Measurements from ENCODE around the gene GTPBP3. TPM values are rescaled to one million over a fixed set of nuclear protein-coding genes. Genes with fewer than 3 reads are reported as not detected.

The GTPBP3 gene
- total RNA-seq, 1 experiment from 2014 or later = 73.0 TPM

GRCh38 chr19:17326595-17326966 lies 10.8 kb upstream of the GTPBP3 start:
- Histone ChIP-seq H3K27ac (ENCODE audit: low read depth, low read length) (peak overlapping the region; percentile 90), H3K27me3 (ENCODE audit: insufficient read depth, low read length) (no peaks in the 10 kb centered on the region), H3K4me2 (ENCODE audit: low read length) (no peak overlapping the region), H3K79me2 (ENCODE audit: insufficient read depth, low read length) (no peaks in the 10 kb centered on the region), H3K4me1 (ENCODE audit: control insufficient read depth in 1 of 2, insufficient read depth in 2 of 2, low read length in 2 of 2) (peaks cover 5 to 18% of the 10 kb centered on the region in 2 experiments), H3K4me3 (replicated peaks in 1 of 2; ENCODE audit: low read depth in 1 of 2, low read length in 2 of 2) (no peak overlapping the region), H3K9ac (ENCODE audit: low read length) (no peak overlapping the region), H4K20me1 (ENCODE audit: insufficient read depth) (no peaks in the 10 kb centered on the region), H3K9me3 (ENCODE audit: control insufficient read depth in 1 of 2, insufficient read depth in 1 of 2, low read depth in 1 of 2, low read length in 2 of 2) (no peaks in the 10 kb centered on the region), H3K36me3 (ENCODE audit: control insufficient read depth in 1 of 2, insufficient read depth in 2 of 2, low read length in 2 of 2) (peaks cover 0 to 6% of the 10 kb centered on the region in 2 experiments; a peak in 1 of 4 replicates), H2AFZ (ENCODE audit: low read depth, low read length, poor library complexity, severe bottlenecking) (no peak overlapping the region), H3K9me2 (ENCODE audit: insufficient read depth) (no peaks in the 10 kb centered on the region)
- POLR2A ChIA-PET = interaction anchor here (1.7 to 2.8 kb wide), 2 partner anchors 13 to 17 kb away, joined by 6 to 9 read pairs; partner anchors contain the start of gene DDA1
- intact Hi-C loops (cut with micrococcal nuclease) = no loop called here
- RAD21 ChIA-PET (ENCODE audit: low non-redundant PET in 1 of 2, low total read pairs in 2 of 2, uncharacterized antibody in 2 of 2, unreplicated experiment in 2 of 2) = no interaction called here
- ATAC-seq (no peak), DNase-seq (ENCODE audit: low read depth, low spot score) (no peak)
- CTCF ChIA-PET = interaction anchor here (1.8 to 3.0 kb wide), 2 partner anchors 9 to 17 kb away, joined by 5 to 12 read pairs; partner anchors contain the start of gene DDA1
- no TSS peak for BruUV-seq (replicated peaks)
- TF ChIP-seq ZNF274 (IDR thresholded peaks at IDR 0.05; ENCODE audit: low read depth, low read length) (no peak), ELF1 (IDR thresholded peaks at IDR 0.05; ENCODE audit: borderline replicate concordance, low read depth) (no peak)

DNA sequence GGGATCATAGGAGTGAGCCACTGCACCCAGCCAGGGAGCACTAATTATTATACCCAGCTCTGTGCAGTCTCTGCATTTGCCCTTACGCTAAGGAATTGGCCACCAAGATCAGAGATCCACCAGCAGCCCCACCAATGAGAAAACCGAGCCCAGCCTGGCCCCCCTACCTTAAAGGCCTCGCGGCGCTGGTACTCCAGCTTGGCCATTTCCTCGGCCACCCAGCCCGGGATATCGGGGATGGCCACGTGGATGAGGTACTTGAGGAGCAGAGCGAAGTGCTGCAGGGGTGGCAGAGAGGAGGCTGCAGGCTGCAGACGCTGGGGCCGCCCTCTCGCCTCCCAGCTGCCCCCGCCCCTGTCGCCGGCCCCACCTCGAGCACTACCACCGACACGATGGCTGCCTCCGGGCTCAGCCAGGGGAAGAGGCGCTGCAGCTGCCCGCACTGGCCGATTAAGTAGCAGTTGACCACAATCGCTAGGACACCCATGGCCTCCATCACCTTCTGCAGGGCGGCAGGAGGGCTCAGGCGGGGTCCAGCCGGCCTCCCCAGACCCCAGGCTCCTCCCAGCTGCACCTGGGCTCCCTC lies 10.2 kb upstream of the GTPBP3 start:
- no TSS peak for BruUV-seq (replicated peaks)
- peak overlapping the region; percentile 50 to 65; a peak in 2 of 4 replicates for H3K4me3 ChIP-seq (replicated peaks in 1 of 2; ENCODE audit: low read depth in 1 of 2, low read length in 2 of 2)
- ATAC-seq (no peak), DNase-seq (ENCODE audit: low read depth, low spot score) (no peak)
- H3K9me2 ChIP-seq (ENCODE audit: insufficient read depth) = no peaks in the 10 kb centered on the region
- POLR2A ChIA-PET = interaction anchor here (1.7 to 2.8 kb wide), 3 partner anchors 10 to 18 kb away, joined by 6 to 9 read pairs (median 6); partner anchors contain the start of gene DDA1
- RAD21 ChIA-PET (ENCODE audit: low non-redundant PET in 1 of 2, low total read pairs in 2 of 2, uncharacterized antibody in 2 of 2, unreplicated experiment in 2 of 2) = no interaction called here
- intact Hi-C loops (cut with micrococcal nuclease) = no loop called here
- no peaks in the 10 kb centered on the region for H3K27me3 ChIP-seq (ENCODE audit: insufficient read depth, low read length)
- peak overlapping the region; percentile 67; the same call in 1 of the 2 replicates for H3K9ac ChIP-seq (ENCODE audit: low read length)
- TF ChIP-seq YY1 (IDR thresholded peaks at IDR 0.05; ENCODE audit: extremely low read depth, insufficient replicate concordance, low read depth, low read length) (no peak), POLR2A (IDR thresholded peaks at IDR 0.05; ENCODE audit: borderline replicate concordance, extremely low read depth, insufficient read depth, insufficient read length) (no peak), ZBTB33 (IDR thresholded peaks at IDR 0.05; ENCODE audit: extremely low read depth, insufficient replicate concordance, low read length) (no peak), ZFX (IDR thresholded peaks at IDR 0.05) (no peak), CEBPB (IDR thresholded peaks at IDR 0.05; ENCODE audit: low read depth) (no peak), SIN3A (IDR thresholded peaks at IDR 0.05; ENCODE audit: low read depth) (no peak), FOSL1 (IDR thresholded peaks at IDR 0.05; ENCODE audit: low read depth) (no peak), CBX3 (IDR thresholded peaks at IDR 0.05; ENCODE audit: low read depth) (no peak), SP1 (IDR thresholded peaks at IDR 0.05; ENCODE audit: low read depth) (no peak), ZNF274 (IDR thresholded peaks at IDR 0.05; ENCODE audit: low read depth, low read length) (no peak), ELF1 (IDR thresholded peaks at IDR 0.05; ENCODE audit: borderline replicate concordance, low read depth) (no peak)
- H3K9me3 ChIP-seq (ENCODE audit: control insufficient read depth in 1 of 2, insufficient read depth in 1 of 2, low read depth in 1 of 2, low read length in 2 of 2) = no peaks in the 10 kb centered on the region
- H3K79me2 ChIP-seq (ENCODE audit: insufficient read depth, low read length) = no peaks in the 10 kb centered on the region
- no peak overlapping the region for H2AFZ ChIP-seq (ENCODE audit: low read depth, low read length, poor library complexity, severe bottlenecking)
- peaks cover 7 to 19% of the 10 kb centered on the region in 2 experiments for H3K4me1 ChIP-seq (ENCODE audit: control insufficient read depth in 1 of 2, insufficient read depth in 2 of 2, low read length in 2 of 2)
- H3K36me3 ChIP-seq (ENCODE audit: control insufficient read depth in 1 of 2, insufficient read depth in 2 of 2, low read length in 2 of 2) = peaks cover 0 to 1% of the 10 kb centered on the region in 2 experiments; a peak in 1 of 4 replicates
- H3K27ac ChIP-seq (ENCODE audit: low read depth, low read length) = peak overlapping the region; percentile 90
- CTCF ChIA-PET = interaction anchor here (1.8 to 3.0 kb wide), 2 partner anchors 10 to 18 kb away, joined by 5 to 12 read pairs; partner anchors contain the start of gene DDA1
- no peaks in the 10 kb centered on the region for H4K20me1 ChIP-seq (ENCODE audit: insufficient read depth)
- H3K4me2 ChIP-seq (ENCODE audit: low read length) = peak overlapping the region; percentile 86
